ENCODE data around the gene KCNK2.

- TF ChIP-seq POLR2AphosphoS5 (IDR thresholded peaks at IDR 0.05) (no peak), CTCF (IDR thresholded peaks at IDR 0.05) (no peak)
These were observed 118.7 kb downstream of the KCNK2 start for GRCh38 chr1:215201283-215201682.
